Measurements from ENCODE around the gene FAM222B.
"Not testable (repeated sequence)": the region's sequence is repeated elsewhere in the genome, so short reads cannot be mapped to it uniquely, and the experiment has no call there.

FAM222B gene

GRCh38 chr17:28839221-28839620 is 3.4 kb downstream of the FAM222B start:
- no peak for DNase-seq (ENCODE audit: low spot score)

GRCh38 chr17:28836541-28836940 is 6.0 kb downstream of the FAM222B start:
- DNase-seq (ENCODE audit: low spot score): not testable (repeated sequence)

GRCh38 chr17:28834420-28834819 is 8.2 kb downstream of the FAM222B start:
- DNase-seq (ENCODE audit: low spot score): no peak

- DNase-seq (ENCODE audit: low spot score): no peak
Measured at GRCh38 chr17:28828294-28829040, 14.1 kb downstream of the FAM222B start.

- no peak for DNase-seq (ENCODE audit: low spot score)
Measured at GRCh38 chr17:28827672-28828071, 14.9 kb downstream of the FAM222B start.

GRCh38 chr17:28819582-28819981 is 23.0 kb downstream of the FAM222B start:
- no peak for DNase-seq (ENCODE audit: low spot score)

- no peak for DNase-seq (ENCODE audit: low spot score)
Measured at GRCh38 chr17:28818819-28819221, 23.8 kb downstream of the FAM222B start.

GRCh38 chr17:28816540-28816939 is 26.1 kb downstream of the FAM222B start:
- DNase-seq (ENCODE audit: low spot score): no peak

GRCh38 chr17:28812748-28813377 is 29.7 kb downstream of the FAM222B start:
- DNase-seq (ENCODE audit: low spot score): peak; percentile 44

GRCh38 chr17:28812091-28812747 is 30.4 kb downstream of the FAM222B start:
- DNase-seq (ENCODE audit: low spot score): peak; percentile 92

GRCh38 chr17:28811651-28812090 is 30.9 kb downstream of the FAM222B start:
- no peak for DNase-seq (ENCODE audit: low spot score)

- no peak for DNase-seq (ENCODE audit: low spot score)
Measured at GRCh38 chr17:28810437-28810836, 32.2 kb downstream of the FAM222B start.

GRCh38 chr17:28807925-28808634 is 34.5 kb downstream of the FAM222B start:
- DNase-seq (ENCODE audit: low spot score): no peak

- no peak for DNase-seq (ENCODE audit: low spot score)
Measured at GRCh38 chr17:28796062-28796461, 46.5 kb downstream of the FAM222B start.

GRCh38 chr17:28794846-28795441 is 47.6 kb downstream of the FAM222B start:
- DNase-seq (ENCODE audit: low spot score): not testable (repeated sequence)

GRCh38 chr17:28792877-28793661 is 49.5 kb downstream of the FAM222B start:
- DNase-seq (ENCODE audit: low spot score): no peak

- no peak for DNase-seq (ENCODE audit: low spot score)
Measured at GRCh38 chr17:28788100-28788499, 54.5 kb downstream of the FAM222B start.

GRCh38 chr17:28783161-28783560 is 59.4 kb downstream of the FAM222B start:
- no peak for DNase-seq (ENCODE audit: low spot score)

- DNase-seq (ENCODE audit: low spot score): not testable (repeated sequence)
Measured at GRCh38 chr17:28779601-28780000, 63.0 kb downstream of the FAM222B start.

- no peak for DNase-seq (ENCODE audit: low spot score)
Measured at GRCh38 chr17:28777178-28777577, 65.4 kb downstream of the FAM222B start.

GRCh38 chr17:28774206-28774605 is 68.4 kb downstream of the FAM222B start:
- DNase-seq (ENCODE audit: low spot score): no peak

Measured in hematopoietic multipotent progenitor cell treated with erythropoietin and hydrocortisone succinate and interleukin-3 and kit ligand, for 15 days (in vitro differentiated cells).